ENCODE results near the gene LRRTM4. TPM values are rescaled to one million over a fixed set of nuclear protein-coding genes. Genes with fewer than 3 reads are reported as not detected.

Gene LRRTM4
- total RNA-seq, 4 donors from 2014 or later = 0.27 to 0.32 TPM; not detected in 2

- 8% methylated on average over 1 of the region's 1 CpG; no CpG with 5 or more reads in 1 of the 2 donors for WGBS, 2 donors (ENCODE audit: low coverage in 1 of 2)
- Histone ChIP-seq H3K36me3 (no peaks in the 10 kb centered on the region), H3K4me3 (no peak overlapping the region), H3K27me3 (no peaks in the 10 kb centered on the region), H3K4me1 (no peaks in the 10 kb centered on the region), H3K27ac (no peak overlapping the region), H3K9me3 (no peaks in the 10 kb centered on the region)
- DNase-seq = no peak
- in situ Hi-C loops (cut with MboI; ENCODE audit: low pct_ligation_motif_present in 1 of 4, low pct_unique_long_range_greater_than_20kb in 1 of 4, low sequenced_read_pairs in 3 of 4) = no loop called here
- intact Hi-C loops (cut with DNase I; ENCODE audit: low total_unique reads) = no loop called here
- TF ChIP-seq POLR2AphosphoS5 (IDR thresholded peaks at IDR 0.05) = no peak
- TF ChIP-seq POLR2A (IDR thresholded peaks at IDR 0.05) = no peak
- no peak for TF ChIP-seq EP300 (IDR thresholded peaks at IDR 0.05; ENCODE audit: low read depth)
- TF ChIP-seq CTCF (IDR thresholded peaks at IDR 0.05) = no peak
Measured at GRCh38 chr2:76851000-76851399, 671.2 kb downstream of the LRRTM4 start.

GRCh38 chr2:76849086-76849485 lies 673.1 kb downstream of the LRRTM4 start:
- intact Hi-C loops (cut with DNase I; ENCODE audit: low total_unique reads) (no loop called here), in situ Hi-C loops (cut with MboI; ENCODE audit: low pct_ligation_motif_present in 1 of 4, low pct_unique_long_range_greater_than_20kb in 1 of 4, low sequenced_read_pairs in 3 of 4) (no loop called here)
- no peaks in the 10 kb centered on the region for H3K9me3 ChIP-seq
- H3K27ac ChIP-seq = no peak overlapping the region
- TF ChIP-seq EP300 (IDR thresholded peaks at IDR 0.05; ENCODE audit: low read depth) (no peak), POLR2A (IDR thresholded peaks at IDR 0.05) (no peak), CTCF (IDR thresholded peaks at IDR 0.05) (no peak)
- 73% methylated on average over 1 of the region's 1 CpG; no CpG with 5 or more reads in 1 of the 2 donors for WGBS, 2 donors (ENCODE audit: low coverage in 1 of 2)
- H3K4me3 ChIP-seq = no peak overlapping the region
- H3K36me3 ChIP-seq = no peaks in the 10 kb centered on the region
- no peaks in the 10 kb centered on the region for H3K4me1 ChIP-seq
- H3K27me3 ChIP-seq = no peaks in the 10 kb centered on the region
- no peak for DNase-seq

- no peak overlapping the region for H3K27ac ChIP-seq
- no peak overlapping the region for H3K4me3 ChIP-seq
- intact Hi-C loops (cut with DNase I; ENCODE audit: low total_unique reads) = no loop called here
- in situ Hi-C loops (cut with MboI; ENCODE audit: low pct_ligation_motif_present in 1 of 4, low pct_unique_long_range_greater_than_20kb in 1 of 4, low sequenced_read_pairs in 3 of 4) = no loop called here
- no peaks in the 10 kb centered on the region for H3K36me3 ChIP-seq
- no peaks in the 10 kb centered on the region for H3K9me3 ChIP-seq
- 67 to 68% methylated on average over 1 of the region's 1 CpG for WGBS, 2 donors (ENCODE audit: low coverage in 1 of 2)
- no peak for TF ChIP-seq POLR2AphosphoS5 (IDR thresholded peaks at IDR 0.05)
- H3K27me3 ChIP-seq = no peaks in the 10 kb centered on the region
- H3K4me1 ChIP-seq = no peaks in the 10 kb centered on the region
- DNase-seq = no peak
Measured at GRCh38 chr2:76839826-76840225, 682.4 kb downstream of the LRRTM4 start.

- Histone ChIP-seq H3K9me3 (no peaks in the 10 kb centered on the region), H3K4me3 (no peak overlapping the region), H3K27ac (no peak overlapping the region), H3K27me3 (no peaks in the 10 kb centered on the region), H3K4me1 (peaks cover 0 to 11% (median 5%) of the 10 kb centered on the region in 4 donors), H3K36me3 (no peaks in the 10 kb centered on the region)
- TF ChIP-seq POLR2AphosphoS5 (IDR thresholded peaks at IDR 0.05) (no peak), CTCF (IDR thresholded peaks at IDR 0.05) (no peak), POLR2A (IDR thresholded peaks at IDR 0.05) (no peak), EP300 (IDR thresholded peaks at IDR 0.05; ENCODE audit: low read depth) (no peak)
- WGBS, 2 donors (ENCODE audit: low coverage in 1 of 2) = 79 to 83% methylated on average over 3 of the region's 3 CpGs
- no peak for DNase-seq
- intact Hi-C loops (cut with DNase I; ENCODE audit: low total_unique reads) (no loop called here), in situ Hi-C loops (cut with MboI; ENCODE audit: low pct_ligation_motif_present in 1 of 4, low pct_unique_long_range_greater_than_20kb in 1 of 4, low sequenced_read_pairs in 3 of 4) (no loop called here)
Measured at GRCh38 chr2:76829374-76830234, 692.6 kb downstream of the LRRTM4 start.

Measured in transverse colon (tissue), 4 donors.